IMR-90 (cell line): ENCODE results near the gene AFAP1L1. TPM values are rescaled to one million over a fixed set of nuclear protein-coding genes. Genes with fewer than 3 reads are reported as not detected.
A peak's percentile ranks its signal among the peaks of the same experiment; 100 is the strongest.

Source experiments
- ATAC-seq: fragments of 200-7000 bp; cut with Tn5 transposase; 2 replicates; pipeline ENCODE4 v1.9.1; 2020; ENCODE audit warnings: low read depth, mild to moderate bottlenecking, moderate library complexity
- BruUV-seq: library from RNA; stranded (reverse); fragments of 400-500 nt; replicated peaks from 2 replicates; lab custom pipeline; 2021; lab: Mats Ljungman, UMichigan
- CTCF ChIA-PET: fragments of 300-600 bp; formaldehyde crosslinking; extraction: SDS; loops from one replicate; lab custom pipeline; 2021; ENCODE audit warnings: antibody characterized with exemption; lab: Yijun Ruan, JAX
- POLR2A ChIA-PET: fragments of 300-600 bp; sonication (Branson Sonifier 250); formaldehyde crosslinking; loops from one replicate; lab custom pipeline; 2022; ENCODE audit warnings: antibody characterized with exemption; ENCODE audit not compliant: unreplicated experiment; lab: Charles Lee
- DNase-seq: peaks from one replicate; pipeline ENCODE4 v3.0.0; 2013
- H2AFZ ChIP-seq: replicated peaks from 2 replicates; pipeline ENCODE3; 2013; ENCODE audit warnings: low read length, mild to moderate bottlenecking; ENCODE audit not compliant: poor library complexity
- H2AK5ac ChIP-seq: 2 replicates; pipeline ENCODE4 v1.6.1; 2013; ENCODE audit warnings: low read depth, low read length, inconsistent platforms
- H2AK9ac ChIP-seq: replicated peaks from 2 replicates; pipeline ENCODE3; 2013; ENCODE audit warnings: mild to moderate bottlenecking, low read depth, low read length, moderate library complexity; ENCODE audit not compliant: poor library complexity
- H2BK120ac ChIP-seq: 2 replicates; pipeline ENCODE4 v1.6.1; 2013; ENCODE audit warnings: low read depth, low read length, inconsistent platforms
- H2BK15ac ChIP-seq: 3 replicates; pipeline ENCODE4 v1.6.1; 2013; ENCODE audit warnings: low read depth, low read length, inconsistent platforms
- H2BK20ac ChIP-seq: 2 replicates; pipeline ENCODE4 v1.6.1; 2013; ENCODE audit warnings: low read depth, mild to moderate bottlenecking, inconsistent platforms, low read length, moderate library complexity
- H2BK5ac ChIP-seq: 2 replicates; pipeline ENCODE4 v1.6.1; 2013; ENCODE audit warnings: mild to moderate bottlenecking, low read depth, low read length, inconsistent platforms; ENCODE audit not compliant: poor library complexity, severe bottlenecking
- H3K14ac ChIP-seq: replicated peaks from 2 replicates; pipeline ENCODE4 v1.6.1; 2013; ENCODE audit warnings: low read depth, low read length, inconsistent platforms
- H3K18ac ChIP-seq: 2 replicates; pipeline ENCODE4 v1.6.1; 2013; ENCODE audit warnings: low read depth, low read length, control low read depth
- H3K23ac ChIP-seq: 2 replicates; pipeline ENCODE4 v1.6.1; 2013; ENCODE audit warnings: low read depth, low read length, inconsistent platforms
- H3K27ac ChIP-seq: 2 replicates; pipeline ENCODE4 v1.5.1; 2013; ENCODE audit warnings: mild to moderate bottlenecking, control low read depth, low read length; ENCODE audit not compliant: insufficient read depth
- H3K27me3 ChIP-seq: 2 replicates; pipeline ENCODE4 v1.6.1; 2013; ENCODE audit warnings: low read length; ENCODE audit not compliant: control insufficient read depth, insufficient read depth
- H3K36me3 ChIP-seq: 2 replicates; pipeline ENCODE4 v1.6.1; 2013; ENCODE audit warnings: low read length, mixed read lengths; ENCODE audit not compliant: control insufficient read depth, insufficient read depth
- H3K4ac ChIP-seq: 2 replicates; pipeline ENCODE4 v1.6.1; 2013; ENCODE audit warnings: low read depth, low read length, inconsistent platforms
- H3K4me1 ChIP-seq: 2 replicates; pipeline ENCODE4 v1.6.1; 2013; ENCODE audit warnings: low read length, mixed read lengths; ENCODE audit not compliant: control insufficient read depth, insufficient read depth
- H3K4me2 ChIP-seq: 2 replicates; pipeline ENCODE4 v1.6.1; 2013; ENCODE audit warnings: low read depth, mild to moderate bottlenecking, control low read depth, low read length, moderate library complexity
- H3K4me3 ChIP-seq: 2 replicates; pipeline ENCODE4 v1.5.1; 2013; ENCODE audit warnings: low read depth, mild to moderate bottlenecking, control low read depth, low read length, moderate library complexity; ENCODE audit not compliant: insufficient read depth
- H3K56ac ChIP-seq: 2 replicates; pipeline ENCODE4 v1.6.1; 2013; ENCODE audit warnings: low read length, inconsistent platforms; ENCODE audit not compliant: insufficient read depth; ENCODE audit errors: extremely low read depth
- H3K79me1 ChIP-seq, 2 experiments: 2 replicates each; pipeline ENCODE4 v1.6.1; 2013; ENCODE audit warnings: low read length in 2 of 2, inconsistent platforms in 1 of 2, low read depth in 1 of 2
- H3K9ac ChIP-seq: 2 replicates; pipeline ENCODE4 v1.6.1; 2013; ENCODE audit warnings: low read depth, low read length, control low read depth
- H3K9me1 ChIP-seq: 2 replicates; pipeline ENCODE4 v1.6.1; 2013; ENCODE audit warnings: low read length, inconsistent platforms; ENCODE audit not compliant: insufficient read depth
- H3K9me3 ChIP-seq: 2 replicates; pipeline ENCODE4 v1.6.1; 2013; ENCODE audit warnings: low read length; ENCODE audit not compliant: control insufficient read depth, insufficient read depth
- H4K20me1 ChIP-seq: 2 replicates; pipeline ENCODE4 v1.6.1; 2013; ENCODE audit warnings: low read length, inconsistent platforms; ENCODE audit not compliant: insufficient read depth
- H4K5ac ChIP-seq: 2 replicates; pipeline ENCODE4 v1.6.1; 2013; ENCODE audit warnings: mild to moderate bottlenecking, low read depth, low read length, control low read depth
- H4K8ac ChIP-seq, 2 experiments: 2 replicates each; pipeline ENCODE4 v1.6.1; 2013; ENCODE audit warnings: low read depth in 2 of 2, low read length in 2 of 2, control low read depth in 1 of 2, inconsistent platforms in 1 of 2
- H4K91ac ChIP-seq: 2 replicates; pipeline ENCODE4 v1.6.1; 2013; ENCODE audit warnings: low read depth, low read length, inconsistent platforms; ENCODE audit not compliant: insufficient read depth
- MAFK ChIP-seq: IDR thresholded peaks from 2 replicates; pipeline ENCODE4 v1.6.1; 2012; ENCODE audit warnings: low read depth, low read length, improper control_type of control experiment
- WGBS, 2 experiments: methylation state at CpG; one replicate each; pipeline versions ENCODE4 v1.1.5 to v1.1.7; 2013; ENCODE audit warnings: missing lambda C conversion rate in 2 of 2; ENCODE audit not compliant: insufficient read length in 1 of 2; ENCODE audit errors: extremely low coverage in 2 of 2; 5-methylcytosine and 5-hydroxymethylcytosine counted together
- dilution Hi-C: fragments of 300-500 bp; cut with HindIII; formaldehyde crosslinking; loops from one replicate; pipeline ENCODE4 v1.14.3; 2018; ENCODE audit warnings: low sequenced_read_pairs; ENCODE audit not compliant: unreplicated experiment
- in situ Hi-C: fragments of 300-500 bp; cut with MboI; formaldehyde crosslinking; loops from 3 replicates; pipeline ENCODE4 v1.14.3; 2019; ENCODE audit warnings: low sequenced_read_pairs, inconsistent platforms, mixed read lengths
- intact Hi-C: fragments of 100-400 bp; cut with micrococcal nuclease; formaldehyde crosslinking; loops from 2 replicates; pipeline ENCODE4 v1.10.0; 2022
- polyA plus RNA-seq, 3 experiments: library from polyadenylated mRNA; depleted of rRNA; stranded (reverse); fragments of >200 nt; gene quantifications; 2 replicates each; pipeline ENCODE4 v1.2.3, GENCODE V29; 2012; ENCODE audit warnings: low replicate concordance in 1 of 3
- total RNA-seq: library from RNA; depleted of rRNA; stranded (reverse); fragments of >200 nt; gene quantifications from 2 replicates; pipeline ENCODE4 v1.2.3, GENCODE V29; 2012

AFAP1L1 gene
- total and polyA plus RNA-seq, 2 of the 4 experiments (the other 2 are of a cell fraction), result 3.3 to 5.7 TPM

GRCh38 chr5:149378241-149378820, 106.7 kb downstream of the AFAP1L1 start:
- ATAC-seq (peak; percentile 8; the same call in 1 of the 2 replicates), DNase-seq (no peak)
- dilution Hi-C loops, result no loop called here
- no peaks in the 10 kb centered on the region for H3K36me3 ChIP-seq
- H4K5ac ChIP-seq, result no peak overlapping the region
- H3K18ac ChIP-seq, result no peak overlapping the region
- H3K9ac ChIP-seq, result no peak overlapping the region
- H3K14ac ChIP-seq, result peak overlapping the region; percentile 63; the same call in 1 of the 2 replicates
- peak overlapping the region; percentile 9; the same call in 1 of the 2 replicates for H3K4ac ChIP-seq
- no CpG with 5 or more reads among the region's 5 CpGs for WGBS, 2 experiments
- no peak overlapping the region for H3K23ac ChIP-seq
- no peak overlapping the region for H2BK20ac ChIP-seq
- no peak overlapping the region for H2BK15ac ChIP-seq
- no peaks in the 10 kb centered on the region for H4K20me1 ChIP-seq
- H4K8ac ChIP-seq, result no peak overlapping the region
- no peak overlapping the region for H2AK5ac ChIP-seq
- H3K9me1 ChIP-seq, result no peaks in the 10 kb centered on the region
- H3K27me3 ChIP-seq, result no peaks in the 10 kb centered on the region
- no peak overlapping the region for H2BK5ac ChIP-seq
- ChIA-PET CTCF (no interaction called here), POLR2A (no interaction called here)
- peaks cover 9% of the 10 kb centered on the region; the same call in 1 of the 2 replicates for H3K4me1 ChIP-seq
- BruUV-seq, result no TSS peak
- no peak overlapping the region for H3K27ac ChIP-seq
- H2AFZ ChIP-seq, result peak overlapping the region; percentile 47
- TF ChIP-seq MAFK, result no peak
- in situ Hi-C loops, result no loop called here
- H2BK120ac ChIP-seq, result no peak overlapping the region; the same call in 1 of the 2 replicates
- H2AK9ac ChIP-seq, result no peak overlapping the region
- H4K91ac ChIP-seq, result no peak overlapping the region
- intact Hi-C loops, result no loop called here
- H3K9me3 ChIP-seq, result no peaks in the 10 kb centered on the region
- no peak overlapping the region for H3K56ac ChIP-seq
- H3K4me3 ChIP-seq, result no peak overlapping the region
- H3K79me1 ChIP-seq, result peaks cover 0 to 5% of the 10 kb centered on the region in 2 experiments; a peak in 1 of 4 replicates
- H3K4me2 ChIP-seq, result no peak overlapping the region
